GM21576 (cell line): ENCODE measurements around the gene PFKP.

Experiments
- ATAC-seq: cut with Tn5 transposase; IDR thresholded peaks from one replicate; pipeline ENCODE4 v1.9.1; 2021; ENCODE audit warnings: mild to moderate bottlenecking, moderate library complexity; ENCODE audit not compliant: unreplicated experiment

The PFKP gene

DNA sequence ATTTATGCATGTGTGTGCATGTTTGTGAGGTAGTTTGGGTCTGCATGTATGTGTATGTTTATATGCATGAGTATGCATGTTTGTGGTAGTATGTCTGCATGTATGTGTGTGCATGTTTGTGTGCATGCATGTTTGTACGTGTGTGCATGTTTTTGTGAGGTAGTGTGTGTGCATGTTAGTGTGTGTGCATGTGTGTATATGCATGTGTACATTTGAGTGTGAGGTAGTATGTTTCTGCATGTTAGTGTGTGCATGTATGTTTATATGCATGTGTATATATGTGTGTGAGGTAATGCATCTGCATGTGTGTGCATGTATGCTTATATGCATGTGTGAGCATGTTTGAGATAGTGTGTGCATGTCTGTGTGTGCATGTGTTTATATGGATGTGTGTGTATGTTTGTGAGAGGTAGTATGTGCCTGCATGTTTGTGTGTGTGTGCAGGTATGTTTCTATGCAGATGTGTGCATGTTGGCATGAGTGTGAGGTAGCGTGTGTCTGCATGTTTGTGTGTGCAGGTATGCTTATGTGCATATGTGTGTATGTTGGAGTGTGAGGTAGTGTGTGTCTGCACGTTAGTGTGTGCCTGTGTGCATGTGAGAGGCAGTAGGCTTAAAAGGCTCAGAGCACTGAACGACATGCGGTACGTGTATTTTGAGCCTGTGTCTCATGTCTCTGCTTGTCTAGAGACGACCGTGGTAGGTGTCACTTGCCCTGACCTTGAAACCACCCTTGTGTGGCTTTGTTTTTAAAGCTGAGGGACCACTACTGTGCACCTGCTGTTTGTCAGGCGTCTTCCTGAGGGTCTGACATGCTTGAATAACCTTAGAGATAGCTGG, 43.7 kb downstream of the PFKP start:
- ATAC-seq = no peak

DNA sequence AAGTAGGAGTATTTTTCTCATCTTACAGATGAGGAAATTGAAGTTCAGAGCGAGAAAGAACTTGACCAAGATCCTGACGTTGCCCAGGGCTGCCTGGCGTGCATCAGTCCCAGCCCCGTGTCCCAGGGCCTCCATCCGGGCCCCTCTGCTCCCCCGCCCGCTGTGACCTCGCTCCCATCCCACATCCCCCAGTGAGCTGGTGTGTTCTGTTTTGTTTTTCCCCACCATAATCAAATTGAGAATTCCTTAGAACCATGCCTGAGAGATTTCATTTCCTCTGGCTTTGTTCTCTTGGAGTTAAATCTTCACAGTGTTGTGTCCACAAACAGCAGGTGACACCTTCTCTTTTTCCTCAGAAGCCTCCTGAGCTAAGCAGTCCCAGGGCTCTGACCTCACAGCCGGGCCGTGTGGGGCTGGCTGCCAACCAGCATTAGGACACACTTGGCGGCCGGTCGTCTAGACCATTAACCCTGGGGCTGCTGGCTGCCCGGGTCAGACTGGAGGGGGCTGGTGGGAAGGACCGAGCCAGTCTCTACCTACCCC, 44.3 kb downstream of the PFKP start:
- ATAC-seq = no peak

DNA sequence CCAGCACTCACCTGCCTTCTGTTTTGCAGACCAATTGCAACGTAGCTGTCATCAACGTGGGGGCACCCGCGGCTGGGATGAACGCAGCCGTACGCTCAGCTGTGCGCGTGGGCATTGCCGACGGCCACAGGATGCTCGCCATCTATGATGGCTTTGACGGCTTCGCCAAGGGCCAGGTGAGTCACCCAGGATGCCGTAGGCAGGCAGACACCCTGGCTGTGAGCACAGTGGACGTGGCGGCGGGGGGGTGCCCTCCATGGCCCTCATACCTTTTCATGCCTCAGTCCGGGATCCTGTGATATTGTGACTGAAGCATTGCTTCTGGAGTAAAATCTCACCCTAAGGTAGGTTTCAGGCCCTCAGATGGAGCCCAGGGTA, 46.0 kb downstream of the PFKP start:
- ATAC-seq = no peak

DNA sequence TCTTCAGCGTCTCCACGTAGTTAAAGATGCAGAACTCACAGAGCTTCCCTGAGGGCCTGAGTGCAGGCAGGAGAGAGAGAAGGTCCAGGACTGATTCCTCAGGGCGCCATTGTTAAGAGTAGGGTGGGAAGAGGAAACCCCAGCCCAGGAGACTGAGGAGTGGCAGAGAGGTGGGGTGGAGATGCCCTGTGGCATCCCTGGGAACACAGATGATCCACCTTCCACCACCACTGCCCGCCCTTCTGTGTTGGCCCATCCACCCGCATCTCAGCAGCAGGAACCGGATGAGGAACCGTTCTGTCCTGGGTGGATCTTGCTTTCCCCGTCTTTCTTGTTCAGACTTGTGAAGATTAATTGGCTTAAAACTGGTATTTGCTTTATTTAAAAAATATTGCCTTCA, 48.3 kb downstream of the PFKP start:
- no peak for ATAC-seq

DNA sequence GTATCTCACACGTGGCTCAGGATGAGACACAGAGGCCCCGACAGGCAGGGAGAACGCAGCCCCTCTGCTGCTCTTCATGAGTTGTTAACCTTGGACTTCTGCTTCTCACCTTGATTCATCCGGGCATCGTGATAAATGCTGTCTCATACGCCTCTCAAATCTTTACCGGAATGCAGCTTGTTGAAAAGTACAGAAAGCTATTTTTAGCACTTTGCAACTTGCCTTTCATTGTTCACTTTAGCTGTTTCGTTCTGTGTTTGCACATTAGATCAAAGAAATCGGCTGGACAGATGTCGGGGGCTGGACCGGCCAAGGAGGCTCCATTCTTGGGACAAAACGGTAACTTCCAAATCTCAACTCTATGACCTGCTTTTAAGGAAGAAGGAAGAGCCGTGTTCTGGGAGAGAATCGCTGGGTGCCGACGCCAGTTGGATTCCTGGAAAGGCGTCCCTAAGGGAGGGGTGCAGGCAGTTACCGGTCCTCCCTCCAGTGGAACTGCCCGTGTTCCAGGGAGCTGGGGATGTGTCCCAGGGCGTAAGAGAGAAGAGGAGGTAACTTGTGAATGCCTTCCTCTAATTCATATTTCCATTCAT, 49.3 kb downstream of the PFKP start:
- no peak for ATAC-seq

DNA sequence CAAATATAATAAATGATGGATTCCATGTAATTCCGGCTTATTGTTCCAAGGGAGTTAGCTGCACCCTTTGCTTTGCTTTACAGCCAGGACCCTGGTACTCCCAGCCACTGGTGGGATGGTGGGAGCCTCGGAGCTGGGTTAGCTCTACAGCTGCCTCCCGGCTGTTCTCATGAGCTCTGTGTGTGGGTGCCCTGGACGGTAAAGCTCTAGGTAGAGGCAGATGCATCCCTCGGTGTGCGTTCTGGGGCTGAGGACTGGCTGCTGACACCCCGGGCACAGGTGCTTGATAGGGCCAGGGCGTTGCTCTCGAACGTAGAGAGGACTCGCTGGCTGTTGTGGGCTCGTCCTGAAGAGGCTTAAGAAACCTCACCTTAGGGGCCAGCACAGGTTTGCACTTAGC, 50.1 kb downstream of the PFKP start:
- ATAC-seq = no peak

DNA sequence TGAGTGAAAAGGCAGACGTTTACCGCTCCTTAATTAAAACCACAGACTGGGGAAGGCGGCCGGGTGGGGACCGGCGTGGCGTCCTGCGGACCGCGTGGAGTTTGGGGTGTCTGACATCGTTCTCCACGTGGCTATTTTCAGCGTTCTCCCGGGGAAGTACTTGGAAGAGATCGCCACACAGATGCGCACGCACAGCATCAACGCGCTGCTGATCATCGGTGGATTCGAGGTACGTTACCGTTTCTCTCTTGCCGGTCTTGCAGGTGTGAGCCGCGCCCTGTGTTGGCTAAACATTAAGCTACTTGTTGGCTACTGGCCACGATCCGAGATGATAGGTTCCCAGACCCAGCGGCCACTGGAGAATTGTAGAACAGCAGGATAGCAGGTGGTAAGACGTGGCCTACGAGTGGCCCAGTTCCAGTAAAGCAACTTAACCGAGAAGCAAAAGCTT, 51.3 kb downstream of the PFKP start:
- ATAC-seq = no peak

DNA sequence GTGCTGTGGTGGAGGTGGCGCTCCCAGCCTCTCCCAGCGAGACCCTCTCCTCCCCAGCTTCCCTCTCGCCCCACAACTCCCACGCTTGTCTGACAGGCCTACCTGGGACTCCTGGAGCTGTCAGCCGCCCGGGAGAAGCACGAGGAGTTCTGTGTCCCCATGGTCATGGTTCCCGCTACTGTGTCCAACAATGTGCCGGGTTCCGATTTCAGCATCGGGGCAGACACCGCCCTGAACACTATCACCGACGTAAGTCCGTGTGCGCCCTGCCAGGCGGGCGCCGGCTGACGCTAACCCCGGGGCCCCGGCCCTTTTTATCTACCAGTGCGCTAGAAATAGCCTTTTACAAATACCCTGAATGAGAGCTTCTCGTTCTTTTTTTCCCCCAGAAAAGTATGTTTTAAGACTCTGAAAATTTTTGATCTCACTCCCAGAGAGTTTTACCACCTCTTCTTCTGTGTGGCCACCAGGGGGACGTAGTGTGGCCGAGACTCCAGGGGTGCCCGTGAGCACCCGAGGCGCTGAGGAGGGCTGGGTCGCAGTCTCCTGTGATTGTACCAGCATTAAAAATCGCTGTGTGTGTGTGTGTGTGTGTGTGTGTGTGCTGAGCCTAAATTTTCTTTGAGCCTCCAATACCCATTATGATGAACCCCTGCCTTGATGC, 52.6 kb downstream of the PFKP start:
- no peak for ATAC-seq

DNA sequence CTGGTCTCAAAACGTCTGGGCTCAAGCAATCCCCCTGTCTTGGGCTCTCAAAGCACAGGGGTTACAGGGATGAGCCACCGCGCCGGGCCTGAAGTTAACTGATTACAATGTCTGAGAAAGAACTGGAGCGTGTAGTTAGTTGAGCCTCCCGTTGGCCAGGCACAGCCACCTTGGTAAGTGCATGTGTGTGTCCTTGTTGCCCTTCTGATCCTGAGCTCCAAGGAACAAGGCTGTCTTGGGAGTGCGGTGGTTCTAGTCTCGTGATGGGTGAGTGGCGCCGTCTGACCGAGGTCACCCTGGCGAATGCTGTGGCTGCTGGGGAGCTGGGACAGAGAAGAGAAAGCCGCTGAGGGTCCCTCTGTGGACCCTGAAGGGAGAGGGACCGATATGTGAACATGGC, 54.7 kb downstream of the PFKP start:
- ATAC-seq = no peak

DNA sequence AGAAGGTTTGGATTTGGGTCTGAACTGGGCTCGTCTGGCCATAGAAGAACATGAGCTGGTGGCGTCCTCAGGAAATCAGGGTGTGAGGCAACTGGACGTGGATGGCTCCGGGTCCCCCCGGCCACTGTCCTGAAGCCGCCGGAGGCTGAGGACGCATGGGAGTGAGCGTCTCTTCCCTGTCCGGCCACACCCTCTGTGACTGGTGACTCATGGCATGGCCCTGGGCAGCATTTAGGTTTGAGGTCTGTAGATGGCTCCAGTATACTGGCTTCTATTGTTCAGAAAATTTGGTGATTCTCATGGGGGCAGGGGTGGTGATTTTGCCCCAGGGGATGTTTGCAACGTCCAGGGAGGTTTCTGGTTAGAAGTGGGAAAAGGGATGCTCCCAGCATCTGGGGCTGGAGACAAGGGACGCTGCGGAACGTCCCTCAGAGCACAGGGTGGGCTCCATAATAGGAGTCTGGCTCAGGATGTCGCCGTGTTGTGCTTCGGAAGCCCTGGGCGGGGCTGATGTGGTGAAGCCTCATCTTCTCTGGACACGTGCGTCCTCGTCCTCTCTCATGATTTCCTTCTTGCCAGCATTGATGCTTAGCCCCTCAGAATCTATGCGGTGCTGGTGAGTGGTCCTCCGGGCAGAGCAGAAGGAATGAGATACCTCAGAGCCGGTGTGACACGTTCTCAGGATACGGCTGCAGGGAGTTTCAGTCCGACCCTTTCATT, 55.3 kb downstream of the PFKP start:
- no peak for ATAC-seq

DNA sequence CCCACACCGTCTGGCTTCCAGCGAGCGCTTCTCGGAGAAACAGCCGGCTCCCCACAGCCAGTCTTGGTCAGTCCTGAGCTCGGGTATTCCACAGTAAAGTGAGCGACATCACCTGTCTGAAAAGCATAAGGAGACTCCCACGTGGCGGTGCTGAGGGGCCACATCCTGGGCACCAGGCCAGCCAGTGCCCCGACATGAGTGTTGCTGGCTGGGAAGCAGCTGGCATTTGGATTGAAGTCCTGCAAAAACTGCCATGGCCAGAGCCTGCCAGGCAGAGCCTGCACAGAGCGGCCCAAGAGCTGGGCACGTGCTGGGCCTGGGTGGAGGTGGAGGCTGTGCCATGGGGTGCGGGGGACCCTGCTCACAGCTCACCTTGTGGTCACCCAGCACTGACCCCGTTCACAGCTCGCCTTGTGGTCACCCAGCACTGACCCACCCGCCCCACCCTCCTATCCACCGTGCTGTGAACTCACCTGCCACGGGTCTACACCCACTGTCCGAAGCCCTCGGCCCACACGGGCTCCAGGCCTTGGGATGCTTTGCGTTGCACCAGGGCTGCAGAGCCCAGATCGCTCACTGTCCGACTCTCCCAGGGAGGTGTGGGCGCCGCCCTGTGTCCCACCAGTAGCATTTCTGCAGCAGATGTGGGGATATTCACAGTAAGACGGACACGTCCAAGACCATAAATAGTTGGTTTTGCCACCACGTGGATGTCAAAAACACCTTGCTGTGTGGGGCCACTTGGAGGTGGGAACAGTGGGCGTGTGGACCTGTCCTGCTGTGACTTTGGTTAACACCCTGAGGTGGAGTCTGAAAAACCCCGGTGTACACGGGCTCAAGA, 56.4 kb downstream of the PFKP start:
- no peak for ATAC-seq

DNA sequence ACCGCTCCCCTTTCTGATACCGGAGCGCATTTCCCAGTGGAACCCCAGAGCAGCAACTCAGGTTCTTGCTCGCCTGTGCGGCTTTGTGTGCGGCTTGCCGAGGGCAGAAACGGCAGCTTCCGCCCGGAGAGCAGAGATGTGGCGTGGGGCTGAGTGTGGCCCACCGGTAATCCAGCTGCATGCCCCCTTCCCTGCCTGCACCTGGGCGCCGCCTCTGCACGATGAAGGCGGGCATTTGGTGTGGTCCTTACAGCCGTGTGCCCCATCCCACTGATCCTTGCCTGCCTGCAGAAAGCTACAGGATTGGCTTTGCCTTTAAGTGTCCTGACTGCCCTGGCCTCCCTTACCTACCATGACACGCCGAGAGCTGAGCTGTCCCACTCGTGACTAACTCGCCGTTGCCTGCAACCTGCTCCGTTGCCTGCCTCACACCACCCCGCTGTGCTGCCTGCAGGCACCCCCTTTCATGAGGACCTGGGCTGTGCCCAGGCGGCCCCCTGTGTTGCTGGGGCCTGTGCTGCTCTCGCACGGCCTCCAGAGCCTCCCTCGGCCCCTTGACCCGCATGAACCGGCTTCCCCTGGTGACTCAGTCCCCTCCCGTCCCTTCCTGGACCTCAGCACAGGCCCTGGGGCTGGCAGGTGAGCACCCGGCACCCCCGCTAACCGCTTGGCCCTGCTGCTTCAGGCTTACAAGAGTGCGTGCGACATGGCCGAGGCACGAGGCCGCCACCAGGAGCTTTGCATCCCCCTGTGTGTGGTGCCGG, 57.2 kb downstream of the PFKP start:
- ATAC-seq = no peak

DNA sequence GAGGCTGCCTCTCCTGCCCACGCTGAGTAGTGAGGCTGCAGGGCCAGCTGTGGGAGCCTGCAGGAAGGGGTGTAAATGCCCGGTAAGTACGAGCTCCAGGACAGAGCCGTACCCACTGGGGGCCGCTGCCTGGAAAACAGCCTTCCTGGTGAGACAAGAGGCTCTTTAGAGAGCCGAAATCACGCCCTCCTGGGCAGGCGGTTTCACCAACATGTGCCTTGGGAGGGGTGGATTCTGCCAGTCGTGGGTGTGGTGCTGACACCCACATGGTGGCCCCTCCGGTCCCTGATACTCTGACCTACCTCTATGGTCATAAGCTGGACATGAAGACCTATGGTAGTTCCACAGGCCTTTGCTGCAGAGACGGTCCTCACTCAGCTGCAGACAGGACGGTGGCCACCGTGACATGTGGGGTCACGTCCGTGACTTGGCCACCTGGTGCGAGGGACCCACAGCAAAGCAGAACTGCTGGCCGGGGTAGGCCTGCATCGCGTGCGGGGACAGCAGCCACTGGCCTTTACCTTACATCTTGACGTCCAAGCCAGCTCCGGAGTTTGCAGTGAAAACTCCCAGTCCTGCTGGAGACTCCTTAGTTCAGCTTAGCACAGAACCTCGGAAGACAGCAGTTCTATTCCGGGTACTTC, 58.3 kb downstream of the PFKP start:
- ATAC-seq = no peak

DNA sequence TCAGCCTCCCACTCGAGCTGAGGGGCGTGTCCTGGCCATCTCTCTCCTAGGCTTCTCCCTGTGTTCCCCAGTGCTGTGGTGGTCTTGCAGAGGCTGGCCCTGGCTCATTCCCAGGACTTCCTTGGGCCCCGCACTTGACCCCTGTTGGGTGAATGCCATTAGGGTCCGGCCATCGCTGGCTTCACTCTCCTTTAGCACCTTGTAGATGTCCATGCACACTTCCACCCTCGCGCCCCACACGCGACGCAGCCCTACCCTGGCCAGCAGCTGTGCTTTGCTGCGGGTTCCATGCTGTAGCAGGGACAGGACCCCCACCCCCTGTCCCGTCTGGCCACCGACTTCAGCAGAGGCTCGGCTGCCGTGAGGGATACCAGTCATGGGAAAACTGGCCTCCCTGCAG, 58.9 kb downstream of the PFKP start:
- no peak for ATAC-seq

DNA sequence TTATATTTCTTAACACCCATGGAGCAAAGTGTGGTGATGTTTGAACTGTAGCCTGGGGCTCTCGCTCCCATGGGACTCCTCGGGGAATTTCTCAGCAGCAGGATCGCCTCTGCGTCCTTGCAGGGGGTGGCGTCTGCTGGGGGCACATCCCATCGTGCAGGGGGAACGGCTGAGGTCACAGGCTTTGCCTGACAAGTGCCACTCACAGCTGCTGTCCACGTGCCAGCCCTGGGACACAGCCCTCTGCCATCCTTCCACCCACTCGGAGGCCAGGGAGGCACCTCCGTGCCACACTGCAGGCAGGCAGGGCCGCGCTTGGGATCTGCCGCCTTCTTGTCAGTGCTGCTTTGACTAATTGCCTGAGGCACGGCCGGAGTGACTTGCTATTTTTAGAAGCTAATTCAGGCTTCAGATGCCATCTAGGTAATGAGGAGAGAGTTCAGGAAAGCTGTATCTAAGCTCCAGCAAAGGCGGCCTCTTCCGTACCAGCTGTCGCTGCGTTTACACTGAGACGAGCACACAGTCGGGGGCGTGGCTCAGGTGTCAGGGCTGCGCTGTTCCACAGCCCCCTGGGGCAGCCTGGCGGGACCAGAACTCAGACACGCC, 59.5 kb downstream of the PFKP start:
- ATAC-seq = no peak

DNA sequence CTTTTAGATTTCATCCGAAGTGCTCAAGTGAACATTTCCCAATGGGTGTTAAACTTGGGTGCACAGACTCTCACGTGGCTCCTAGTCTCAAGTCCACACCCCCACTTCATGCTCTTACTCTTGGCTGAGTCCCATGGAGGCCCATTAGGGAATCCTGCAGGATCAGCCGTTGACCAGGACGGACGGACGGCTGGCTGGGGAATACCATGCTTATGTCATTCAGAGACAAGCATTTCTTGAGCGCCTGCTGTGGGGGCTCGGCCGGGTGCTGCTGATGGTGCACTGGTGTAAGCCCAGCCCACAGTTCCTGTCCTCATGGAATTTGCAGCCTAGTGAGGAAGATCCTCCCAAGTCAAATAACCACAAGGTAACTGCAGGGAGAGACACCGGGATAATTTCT, 60.6 kb downstream of the PFKP start:
- no peak for ATAC-seq

DNA sequence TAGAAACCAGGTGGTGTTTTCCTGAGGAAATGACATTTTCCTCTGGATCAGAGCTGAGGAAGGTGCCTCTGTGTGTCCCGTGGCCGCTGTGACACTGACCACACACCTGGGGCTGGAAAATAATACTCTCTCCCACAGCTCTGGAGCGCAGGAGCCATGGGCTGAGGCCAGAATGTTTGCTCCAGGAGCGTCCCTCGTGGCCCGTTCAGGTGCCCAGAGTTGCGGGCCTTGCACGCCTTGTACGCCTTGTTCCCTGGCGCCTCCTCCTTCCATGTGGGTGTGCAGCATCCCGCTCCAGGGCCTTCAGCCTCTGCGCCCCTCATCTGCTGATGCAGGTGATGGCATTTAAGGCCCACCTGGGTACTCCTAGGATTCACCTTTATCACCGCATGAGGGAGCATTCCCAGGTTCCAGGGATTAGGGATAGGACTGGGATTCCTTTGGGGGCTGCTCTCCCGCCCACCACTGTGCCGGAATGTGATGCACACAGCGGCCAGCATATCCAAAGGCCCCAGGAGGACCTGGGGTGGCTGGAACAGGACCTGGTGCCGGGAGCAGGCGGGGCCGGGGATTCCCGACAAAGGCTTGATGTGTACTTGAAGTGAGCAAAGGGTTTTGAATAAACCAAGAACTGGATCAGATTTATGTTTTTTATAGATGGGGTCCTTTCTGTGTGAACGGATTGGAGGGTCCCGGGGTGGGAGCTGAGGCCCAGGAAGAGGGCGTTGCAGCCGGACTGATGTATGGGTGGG, 61.2 kb downstream of the PFKP start:
- no peak for ATAC-seq
